HG03280 (cell line): Measurements from ENCODE around the gene MATR3.
"Not testable (repeated sequence)": the region's sequence is repeated elsewhere in the genome, so short reads cannot be mapped to it uniquely, and the experiment has no call there.

Experiments used
- ATAC-seq: cut with Tn5 transposase; IDR thresholded peaks from one replicate; pipeline ENCODE4 v1.9.1; 2021; ENCODE audit warnings: mild to moderate bottlenecking, moderate library complexity; ENCODE audit not compliant: unreplicated experiment

MATR3 gene

GRCh38 chr5:139344177-139344576 lies 50.6 kb downstream of the MATR3 start:
- ATAC-seq = no peak

- ATAC-seq = not testable (repeated sequence)
Measured at GRCh38 chr5:139345442-139345841, 51.9 kb downstream of the MATR3 start.

GRCh38 chr5:139347863-139348262 lies 54.3 kb downstream of the MATR3 start:
- not testable (repeated sequence) for ATAC-seq

GRCh38 chr5:139354186-139354585 lies 60.6 kb downstream of the MATR3 start:
- no peak for ATAC-seq

- ATAC-seq = not testable (repeated sequence)
Measured at GRCh38 chr5:139355900-139356299, 62.4 kb downstream of the MATR3 start.

- ATAC-seq = no peak
Measured at GRCh38 chr5:139358064-139358463, 64.5 kb downstream of the MATR3 start.

- no peak for ATAC-seq
Measured at GRCh38 chr5:139360384-139360783, 66.8 kb downstream of the MATR3 start.

- no peak for ATAC-seq
Measured at GRCh38 chr5:139361835-139362429, 68.4 kb downstream of the MATR3 start.

GRCh38 chr5:139363937-139364336 lies 70.4 kb downstream of the MATR3 start:
- no peak for ATAC-seq

- no peak for ATAC-seq
Measured at GRCh38 chr5:139364466-139364865, 70.9 kb downstream of the MATR3 start.

GRCh38 chr5:139368613-139369012 lies 75.1 kb downstream of the MATR3 start:
- no peak for ATAC-seq

GRCh38 chr5:139369181-139369580 lies 75.6 kb downstream of the MATR3 start:
- no peak for ATAC-seq

GRCh38 chr5:139371482-139372435 lies 78.2 kb downstream of the MATR3 start:
- ATAC-seq = no peak

GRCh38 chr5:139374909-139375308 lies 81.4 kb downstream of the MATR3 start:
- ATAC-seq = no peak

- no peak for ATAC-seq
Measured at GRCh38 chr5:139376364-139376763, 82.8 kb downstream of the MATR3 start.

- ATAC-seq = no peak
Measured at GRCh38 chr5:139377226-139377625, 83.7 kb downstream of the MATR3 start.

- ATAC-seq = no peak
Measured at GRCh38 chr5:139378101-139378825, 84.7 kb downstream of the MATR3 start.

- ATAC-seq = no peak
Measured at GRCh38 chr5:139378941-139379361, 85.4 kb downstream of the MATR3 start.

- ATAC-seq = no peak
Measured at GRCh38 chr5:139379626-139380449, 86.3 kb downstream of the MATR3 start.
